Measurements from ENCODE around the gene C11orf86.
A peak's percentile ranks its signal among the peaks of the same experiment; 100 is the strongest.
"Not testable (repeated sequence)": the region's sequence is repeated elsewhere in the genome, so short reads cannot be mapped to it uniquely, and the experiment has no call there.

Gene C11orf86

GRCh38 chr11:66974724-66975404 is at the start of gene C11orf86:
Gene C11orf86, plus strand, starts transcription at chr11:66975304. Its CDS starts 59 bp downstream, at chr11:66975363.
- no peak for DNase-seq (ENCODE audit: low read depth, low spot score)

GRCh38 chr11:66929753-66930152 is 45.4 kb upstream of the C11orf86 start:
- no peak for DNase-seq (ENCODE audit: low read depth, low spot score)

- DNase-seq (ENCODE audit: low read depth, low spot score) = no peak
Observed at GRCh38 chr11:66932543-66932942, 42.6 kb upstream of the C11orf86 start.

- DNase-seq (ENCODE audit: low read depth, low spot score) = no peak
Observed at GRCh38 chr11:66933531-66933930, 41.6 kb upstream of the C11orf86 start.

- no peak for DNase-seq (ENCODE audit: low read depth, low spot score)
Observed at GRCh38 chr11:66934950-66935779, 39.9 kb upstream of the C11orf86 start.

GRCh38 chr11:66936311-66936711 is 38.8 kb upstream of the C11orf86 start:
- DNase-seq (ENCODE audit: low read depth, low spot score) = no peak

- DNase-seq (ENCODE audit: low read depth, low spot score) = no peak
Observed at GRCh38 chr11:66937193-66937733, 37.8 kb upstream of the C11orf86 start.

GRCh38 chr11:66938582-66939135 is 36.4 kb upstream of the C11orf86 start:
- no peak for DNase-seq (ENCODE audit: low read depth, low spot score)

- DNase-seq (ENCODE audit: low read depth, low spot score) = no peak
Observed at GRCh38 chr11:66950112-66950535, 25.0 kb upstream of the C11orf86 start.

- no peak for DNase-seq (ENCODE audit: low read depth, low spot score)
Observed at GRCh38 chr11:66951135-66951534, 24.0 kb upstream of the C11orf86 start.

- DNase-seq (ENCODE audit: low read depth, low spot score) = no peak
Observed at GRCh38 chr11:66951927-66952337, 23.2 kb upstream of the C11orf86 start.

GRCh38 chr11:66953081-66953833 is 21.8 kb upstream of the C11orf86 start:
- no peak for DNase-seq (ENCODE audit: low read depth, low spot score)

- DNase-seq (ENCODE audit: low read depth, low spot score) = no peak
Observed at GRCh38 chr11:66956689-66957290, 18.3 kb upstream of the C11orf86 start.

- DNase-seq (ENCODE audit: low read depth, low spot score) = no peak
Observed at GRCh38 chr11:66957971-66958231, 17.2 kb upstream of the C11orf86 start.

- DNase-seq (ENCODE audit: low read depth, low spot score) = peak; percentile 92
Observed at GRCh38 chr11:66958232-66958955, 16.7 kb upstream of the C11orf86 start, which contains the start of gene PC. Gene PC, minus strand, starts transcription at chr11:66958383. Its CDS starts 86,224 bp downstream, at chr11:66872159.

GRCh38 chr11:66958956-66959274 is 16.2 kb upstream of the C11orf86 start:
- no peak for DNase-seq (ENCODE audit: low read depth, low spot score)

- DNase-seq (ENCODE audit: low read depth, low spot score) = not testable (repeated sequence)
Observed at GRCh38 chr11:66961691-66962213, 13.4 kb upstream of the C11orf86 start.

GRCh38 chr11:66962247-66962646 is 12.9 kb upstream of the C11orf86 start:
- DNase-seq (ENCODE audit: low read depth, low spot score) = no peak

GRCh38 chr11:66962801-66963200 is 12.3 kb upstream of the C11orf86 start:
- DNase-seq (ENCODE audit: low read depth, low spot score) = no peak

GRCh38 chr11:66964495-66964894 is 10.6 kb upstream of the C11orf86 start:
- no peak for DNase-seq (ENCODE audit: low read depth, low spot score)

GRCh38 chr11:66966351-66966750 is 8.8 kb upstream of the C11orf86 start:
- DNase-seq (ENCODE audit: low read depth, low spot score) = no peak
